Breast epithelium (tissue), 4 donors: Measurements from ENCODE around the gene LOX. TPM values are rescaled to one million over a fixed set of nuclear protein-coding genes. Genes with fewer than 3 reads are reported as not detected.

Experiments
- DNase-seq, 2 donors: peaks; one replicate each; pipeline ENCODE4 v3.0.0-alpha.2; 2019; ENCODE audit warnings: low spot score in 2 of 2
- H3K27ac ChIP-seq, 2 donors: fragments of 200-600 bp; sonication (generic) in 1 of 2; one replicate each; pipeline ENCODE4 v1.5.1; 2016 to 2019; ENCODE audit warnings: mild to moderate bottlenecking in 1 of 2
- H3K27me3 ChIP-seq, 2 donors: fragments of 200-600 bp; sonication (generic) in 1 of 2; one replicate each; pipeline versions ENCODE4 v1.5.1 to v1.6.0; 2017 to 2019; ENCODE audit warnings: control low read depth in 1 of 2, mild to moderate bottlenecking in 1 of 2
- H3K36me3 ChIP-seq: fragments of 200-600 bp; one replicate; pipeline ENCODE4 v1.5.1; 2019
- H3K4me1 ChIP-seq, 2 donors: fragments of 200-600 bp; sonication (generic); one replicate each; pipeline ENCODE4 v1.5.1; 2016 to 2019; ENCODE audit warnings: control low read depth in 1 of 2
- H3K4me3 ChIP-seq, 3 donors: fragments of 200-600 bp; sonication (generic); 1 replicate in 2 of 3; 2 replicates in 1 of 3; pipeline ENCODE4 v1.5.1; 2016 to 2019; ENCODE audit warnings: mild to moderate bottlenecking in 3 of 3, moderate library complexity in 2 of 3
- H3K9me3 ChIP-seq, 2 donors: fragments of 200-600 bp; sonication (generic) in 1 of 2; one replicate each; pipeline ENCODE4 v1.5.1; 2016 to 2019; ENCODE audit warnings: control low read depth in 1 of 2
- CTCF ChIP-seq, 3 donors: fragments of 450-650 bp; IDR thresholded peaks; one replicate each; pipeline ENCODE4 v1.5.1; 2016 to 2017; ENCODE audit warnings: antibody characterized with exemption in 3 of 3, mild to moderate bottlenecking in 3 of 3, moderate library complexity in 3 of 3
- POLR2A ChIP-seq: fragments of 450-650 bp; IDR thresholded peaks from one replicate; pipeline ENCODE4 v1.6.1; 2016; ENCODE audit warnings: antibody characterized with exemption, mild to moderate bottlenecking, moderate library complexity
- POLR2AphosphoS5 ChIP-seq, 3 donors: sonication (generic); formaldehyde crosslinking; IDR thresholded peaks; one replicate each; pipeline ENCODE4 v1.6.1; 2017; ENCODE audit warnings: antibody characterized with exemption in 3 of 3
- intact Hi-C: fragments of 100-400 bp; cut with DNase I; formaldehyde crosslinking; loops from one replicate; pipeline ENCODE4 v1.15.1; 2023; ENCODE audit warnings: low total_unique reads
- total RNA-seq, 3 donors: library from RNA; depleted of rRNA; stranded (reverse); fragments of >200 nt; gene quantifications; one replicate each; pipeline ENCODE4 v1.1.0, GENCODE V29; 2016

LOX gene
- total RNA-seq, 3 donors from 2014 or later = 22.4 to 162 (median 35.4) TPM

- no peak overlapping the region for H3K27ac ChIP-seq
- TF ChIP-seq CTCF (IDR thresholded peaks at IDR 0.05) (no peak), POLR2AphosphoS5 (IDR thresholded peaks at IDR 0.05) (no peak), POLR2A (no peak)
- no peaks in the 10 kb centered on the region for H3K9me3 ChIP-seq
- H3K4me3 ChIP-seq = no peak overlapping the region
- H3K4me1 ChIP-seq = no peaks in the 10 kb centered on the region
- DNase-seq = no peak
- intact Hi-C loops = no loop called here
- no peaks in the 10 kb centered on the region for H3K36me3 ChIP-seq
- H3K27me3 ChIP-seq = no peaks in the 10 kb centered on the region
These were observed 29.0 kb upstream of the LOX start for GRCh38 chr5:122107016-122107415.

- Histone ChIP-seq H3K4me3 (no peak overlapping the region), H3K36me3 (no peaks in the 10 kb centered on the region), H3K4me1 (no peaks in the 10 kb centered on the region), H3K27me3 (no peaks in the 10 kb centered on the region), H3K27ac (no peak overlapping the region), H3K9me3 (no peaks in the 10 kb centered on the region)
- TF ChIP-seq POLR2A (no peak), CTCF (IDR thresholded peaks at IDR 0.05) (no peak), POLR2AphosphoS5 (IDR thresholded peaks at IDR 0.05) (no peak)
- intact Hi-C loops = no loop called here
- no peak for DNase-seq
These were observed 27.9 kb upstream of the LOX start for GRCh38 chr5:122105909-122106308.

DNA sequence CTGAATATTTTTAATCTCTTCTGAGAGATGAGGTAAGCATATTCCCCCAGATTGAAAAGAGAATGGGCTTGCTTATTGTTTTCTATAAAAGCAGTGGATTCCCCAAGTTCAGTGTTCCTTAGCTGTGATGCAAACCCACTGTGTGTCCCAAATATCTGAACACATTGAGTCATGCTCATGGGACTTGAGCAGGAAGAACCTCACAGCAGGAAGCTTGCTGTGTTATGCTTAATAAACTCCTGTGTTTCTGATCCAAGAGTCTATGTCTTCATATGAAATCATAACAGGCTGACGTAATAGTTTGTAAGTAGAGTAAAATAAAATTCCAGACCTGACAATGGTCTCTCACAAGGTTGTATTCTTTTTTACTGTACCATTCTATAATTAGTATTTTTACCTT is 24.8 kb upstream of the LOX start:
- DNase-seq = no peak
- Histone ChIP-seq H3K27me3 (no peaks in the 10 kb centered on the region), H3K27ac (no peak overlapping the region), H3K36me3 (no peaks in the 10 kb centered on the region), H3K4me1 (no peaks in the 10 kb centered on the region), H3K9me3 (no peaks in the 10 kb centered on the region), H3K4me3 (no peak overlapping the region)
- intact Hi-C loops = no loop called here
- TF ChIP-seq POLR2A = no peak
- TF ChIP-seq CTCF (IDR thresholded peaks at IDR 0.05) = no peak
- no peak for TF ChIP-seq POLR2AphosphoS5 (IDR thresholded peaks at IDR 0.05)

DNA sequence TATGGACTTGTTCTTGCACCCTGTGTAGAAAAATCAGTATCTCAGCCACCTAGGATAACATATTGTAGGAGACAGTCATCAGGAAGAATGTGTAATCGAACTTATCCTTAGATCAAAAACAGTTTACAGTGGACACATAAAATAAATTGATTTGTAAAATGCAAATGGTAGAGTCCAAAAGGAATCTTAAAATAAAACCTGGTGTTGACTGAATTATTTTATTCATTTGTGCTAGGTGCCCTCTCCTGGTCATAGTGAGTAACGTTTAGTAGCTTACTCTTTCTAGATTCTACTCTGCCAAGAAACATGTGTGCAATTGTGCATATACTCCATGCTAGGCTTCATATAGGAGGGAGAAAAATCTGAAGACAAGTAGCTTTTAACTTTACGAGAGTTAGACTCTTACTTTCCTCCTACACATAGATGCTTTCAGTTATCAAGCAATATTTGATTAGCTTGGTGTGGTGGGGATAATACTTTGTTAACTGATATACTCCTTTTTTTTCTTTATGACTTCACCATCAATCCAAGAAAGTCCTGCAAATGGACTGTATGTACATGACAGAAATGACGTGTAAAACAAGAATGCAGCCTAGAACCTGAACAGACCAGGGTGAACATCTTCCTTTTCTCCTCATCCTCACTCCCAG is 23.7 kb upstream of the LOX start:
- TF ChIP-seq POLR2A (no peak), CTCF (IDR thresholded peaks at IDR 0.05) (peak; percentile 14 to 58 (median 40))
- Histone ChIP-seq H3K36me3 (no peaks in the 10 kb centered on the region), H3K4me1 (no peaks in the 10 kb centered on the region), H3K4me3 (no peak overlapping the region), H3K27me3 (no peaks in the 10 kb centered on the region), H3K9me3 (no peaks in the 10 kb centered on the region), H3K27ac (no peak overlapping the region)
- intact Hi-C loops = no loop called here
- DNase-seq = no peak

DNA sequence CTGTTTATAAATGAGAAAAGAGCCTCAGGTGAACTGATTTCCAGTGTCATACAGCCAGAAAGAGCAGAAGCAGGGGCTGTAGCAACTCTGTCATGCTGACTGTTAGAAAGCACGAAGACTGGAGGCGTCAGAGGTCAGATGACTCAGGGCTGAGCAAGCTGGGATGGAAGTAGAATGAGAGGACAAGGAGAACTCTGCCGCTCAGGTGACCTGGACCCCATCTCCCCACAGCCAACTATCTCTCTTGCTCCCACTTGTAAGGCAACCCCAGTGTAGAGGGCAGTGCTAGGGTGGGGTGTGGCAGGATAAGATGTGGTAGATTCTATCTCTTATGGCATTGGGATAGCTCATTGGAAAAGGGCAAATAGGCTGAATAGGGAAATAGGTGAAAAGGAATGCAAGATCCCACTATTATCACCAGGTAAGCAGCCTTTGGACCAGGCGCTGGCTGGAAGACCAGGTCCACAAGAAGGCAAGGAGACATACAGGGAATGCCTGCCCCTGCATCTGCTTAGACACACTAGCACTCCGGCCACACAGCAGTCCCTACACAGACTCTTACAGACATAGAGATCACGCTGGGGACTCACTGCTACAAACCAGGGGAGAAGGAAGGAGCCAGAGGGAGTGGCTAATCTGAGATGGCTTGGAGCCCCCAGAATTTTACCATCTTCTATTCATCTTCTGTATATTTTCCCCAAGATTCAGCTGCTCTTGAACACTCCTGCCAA is 21.2 kb upstream of the LOX start:
- intact Hi-C loops = no loop called here
- TF ChIP-seq POLR2A = no peak
- no peak for TF ChIP-seq CTCF (IDR thresholded peaks at IDR 0.05)
- TF ChIP-seq POLR2AphosphoS5 (IDR thresholded peaks at IDR 0.05) = no peak
- Histone ChIP-seq H3K4me3 (no peak overlapping the region), H3K36me3 (no peaks in the 10 kb centered on the region), H3K4me1 (no peaks in the 10 kb centered on the region), H3K9me3 (no peaks in the 10 kb centered on the region), H3K27me3 (no peaks in the 10 kb centered on the region), H3K27ac (no peak overlapping the region)
- no peak for DNase-seq
